ENCODE measurements around the gene ZFR. TPM values are rescaled to one million over a fixed set of nuclear protein-coding genes. Genes with fewer than 3 reads are reported as not detected.

Gene ZFR
- total RNA-seq, 1 experiment from 2014 or later: 72.7 TPM

DNA sequence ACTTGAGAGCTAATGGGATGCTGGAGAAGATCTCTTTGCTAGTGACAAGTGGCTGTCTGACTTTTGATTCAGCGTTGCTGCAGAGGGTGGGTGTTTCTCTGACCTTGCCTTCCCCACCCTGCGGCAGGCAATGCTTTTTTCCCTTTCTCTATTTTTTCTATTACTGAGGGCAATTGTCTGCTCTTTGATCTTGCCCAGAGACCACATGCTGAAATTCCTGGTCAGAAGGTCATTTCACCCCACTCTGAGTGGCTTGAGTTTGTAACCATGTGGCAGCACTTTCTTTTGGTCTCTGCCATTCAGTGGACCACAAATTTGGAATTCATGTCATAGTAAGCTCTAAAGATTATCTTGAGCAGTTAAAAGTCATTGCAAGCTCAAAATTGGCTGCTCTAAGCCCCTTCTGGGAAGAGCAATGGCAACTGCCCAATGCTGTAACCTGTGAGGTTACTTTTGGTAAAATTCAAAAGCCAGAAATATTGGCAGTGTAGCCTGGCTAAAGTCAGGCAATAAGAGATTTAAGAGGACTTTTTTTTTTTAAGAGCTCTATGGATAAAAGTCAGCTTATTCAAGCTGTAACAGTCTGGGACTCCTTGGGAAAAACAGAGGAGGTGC, 101.4 kb downstream of the ZFR start:
- POLR2A ChIA-PET: no interaction called here
- intact Hi-C loops (cut with micrococcal nuclease; ENCODE audit: unreplicated experiment): no loop called here

DNA sequence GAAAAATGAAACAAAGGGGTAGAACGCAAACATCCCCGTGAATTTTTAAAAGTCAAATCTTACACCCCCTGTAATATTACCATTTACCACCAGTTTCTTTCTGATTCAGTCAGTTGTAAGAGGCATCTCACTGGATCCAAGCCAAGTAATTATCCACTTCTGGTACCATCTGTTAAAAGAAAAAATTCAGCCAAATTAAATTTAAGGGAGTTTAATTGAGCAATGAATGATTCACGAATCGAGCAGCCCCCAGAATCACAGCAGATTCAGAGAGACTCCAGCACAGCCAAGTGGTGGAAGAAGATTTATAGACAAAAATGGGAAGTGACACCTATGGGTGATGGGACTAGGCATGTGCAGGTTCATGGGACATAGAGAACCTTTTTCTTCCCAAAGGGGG, 101.9 kb downstream of the ZFR start:
- CTCF ChIA-PET: interaction anchor here (0.6 kb wide), 1 partner anchor 152 kb away, joined by 3 read pairs; no protein-coding TSS in a partner anchor
- POLR2A ChIA-PET: no interaction called here
- no peaks in the 10 kb centered on the region for H3K27me3 ChIP-seq (ENCODE audit: control insufficient read depth, insufficient read depth, low read length)
- ATAC-seq (no peak), DNase-seq (ENCODE audit: low read depth, low spot score) (no peak)
- in situ Hi-C loops (cut with HindIII; ENCODE audit: low pct_unique_long_range_greater_than_20kb, low sequenced_read_pairs): no loop called here
- no TSS peak for BruUV-seq (replicated peaks)
- H3K4me1 ChIP-seq (ENCODE audit: control insufficient read depth, insufficient read depth, low read length): no peaks in the 10 kb centered on the region
- intact Hi-C loops (cut with micrococcal nuclease; ENCODE audit: unreplicated experiment): no loop called here
- no peak overlapping the region for H3K27ac ChIP-seq (ENCODE audit: low read length)
- H3K36me3 ChIP-seq (ENCODE audit: control insufficient read depth, insufficient read depth, low read length): no peaks in the 10 kb centered on the region
- peaks cover 12% of the 10 kb centered on the region; the same call in 1 of the 2 replicates for H3K9me3 ChIP-seq (ENCODE audit: control insufficient read depth, insufficient read depth, low read depth, low read length)
- TF ChIP-seq SIN3A (IDR thresholded peaks at IDR 0.05; ENCODE audit: borderline replicate concordance, insufficient read depth, low read depth, low read length) (no peak), REST (IDR thresholded peaks at IDR 0.05; ENCODE audit: insufficient read depth in 1 of 2, low read depth in 2 of 2, low read length in 1 of 2) (no peak), POLR2AphosphoS5 (IDR thresholded peaks at IDR 0.05; ENCODE audit: low read depth, low read length) (no peak), TCF7L2 (IDR thresholded peaks at IDR 0.05; ENCODE audit: low read depth, low read length) (no peak)
- TF ChIP-seq, protein P1, sequence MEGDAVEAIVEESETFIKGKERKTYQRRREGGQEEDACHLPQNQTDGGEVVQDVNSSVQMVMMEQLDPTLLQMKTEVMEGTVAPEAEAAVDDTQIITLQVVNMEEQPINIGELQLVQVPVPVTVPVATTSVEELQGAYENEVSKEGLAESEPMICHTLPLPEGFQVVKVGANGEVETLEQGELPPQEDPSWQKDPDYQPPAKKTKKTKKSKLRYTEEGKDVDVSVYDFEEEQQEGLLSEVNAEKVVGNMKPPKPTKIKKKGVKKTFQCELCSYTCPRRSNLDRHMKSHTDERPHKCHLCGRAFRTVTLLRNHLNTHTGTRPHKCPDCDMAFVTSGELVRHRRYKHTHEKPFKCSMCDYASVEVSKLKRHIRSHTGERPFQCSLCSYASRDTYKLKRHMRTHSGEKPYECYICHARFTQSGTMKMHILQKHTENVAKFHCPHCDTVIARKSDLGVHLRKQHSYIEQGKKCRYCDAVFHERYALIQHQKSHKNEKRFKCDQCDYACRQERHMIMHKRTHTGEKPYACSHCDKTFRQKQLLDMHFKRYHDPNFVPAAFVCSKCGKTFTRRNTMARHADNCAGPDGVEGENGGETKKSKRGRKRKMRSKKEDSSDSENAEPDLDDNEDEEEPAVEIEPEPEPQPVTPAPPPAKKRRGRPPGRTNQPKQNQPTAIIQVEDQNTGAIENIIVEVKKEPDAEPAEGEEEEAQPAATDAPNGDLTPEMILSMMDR (IDR thresholded peaks at IDR 0.05): no peak
- no peak overlapping the region for H3K4me3 ChIP-seq (ENCODE audit: low read depth in 2 of 2, low read length in 2 of 2)

More for the DNA sequence above, 101.4 kb downstream of the ZFR start:
- ATAC-seq: no peak
- Histone ChIP-seq H3K4me3 (ENCODE audit: low read depth in 2 of 2, low read length in 2 of 2) (no peak overlapping the region), H3K27ac (ENCODE audit: low read length) (no peak overlapping the region), H3K27me3 (ENCODE audit: control insufficient read depth, insufficient read depth, low read length) (no peaks in the 10 kb centered on the region), H3K36me3 (ENCODE audit: control insufficient read depth, insufficient read depth, low read length) (no peaks in the 10 kb centered on the region), H3K9me3 (ENCODE audit: control insufficient read depth, insufficient read depth, low read depth, low read length) (peaks cover 12% of the 10 kb centered on the region; the same call in 1 of the 2 replicates), H3K4me1 (ENCODE audit: control insufficient read depth, insufficient read depth, low read length) (no peaks in the 10 kb centered on the region)
- no TSS peak for BruUV-seq (replicated peaks)
- DNase-seq (ENCODE audit: low read depth, low spot score): no peak
- CTCF ChIA-PET: no interaction called here
- TF ChIP-seq, protein P1 (IDR thresholded peaks at IDR 0.05): no peak
- TF ChIP-seq TCF7L2 (IDR thresholded peaks at IDR 0.05; ENCODE audit: low read depth, low read length) (no peak), SIN3A (IDR thresholded peaks at IDR 0.05; ENCODE audit: borderline replicate concordance, insufficient read depth, low read depth, low read length) (no peak), REST (IDR thresholded peaks at IDR 0.05; ENCODE audit: insufficient read depth in 1 of 2, low read depth in 2 of 2, low read length in 1 of 2) (no peak), POLR2AphosphoS5 (IDR thresholded peaks at IDR 0.05; ENCODE audit: low read depth, low read length) (no peak)
- in situ Hi-C loops (cut with HindIII; ENCODE audit: low pct_unique_long_range_greater_than_20kb, low sequenced_read_pairs): no loop called here

Measured in Panc1 (cell line).